SK-N-SH treated with all-trans-retinoic acid at 6 μM for 48 hours (cell line): ENCODE data around the gene ACTG2.

ENCODE experiments used
- ATAC-seq: fragments of 200-7000 bp; cut with Tn5 transposase; 3 replicates; pipeline ENCODE4 v1.9.1; 2020; ENCODE audit warnings: mild to moderate bottlenecking, moderate library complexity
- BACH2 ChIP-seq: fragments of 250-450 bp; sonication (Bioruptor Pico); IDR thresholded peaks from 2 replicates; pipeline ENCODE4 v1.9.0; 2021; ENCODE audit warnings: mild to moderate bottlenecking, borderline replicate concordance
- CSDC2 ChIP-seq: fragments of 250-450 bp; sonication (Bioruptor Pico); IDR thresholded peaks from 2 replicates; pipeline ENCODE4 v1.5.0; 2020; ENCODE audit warnings: mild to moderate bottlenecking, moderate library complexity
- ESRRG ChIP-seq: fragments of 250-450 bp; sonication (Bioruptor Pico); IDR thresholded peaks from 2 replicates; pipeline ENCODE4 v1.6.1; 2021; ENCODE audit warnings: mild to moderate bottlenecking
- GLIS3 ChIP-seq: fragments of 250-450 bp; sonication (Bioruptor Pico); IDR thresholded peaks from 2 replicates; pipeline ENCODE4 v1.5.0; 2020; ENCODE audit warnings: mild to moderate bottlenecking, moderate library complexity
- ISL1 ChIP-seq: fragments of 250-450 bp; sonication (Bioruptor Pico); IDR thresholded peaks from 2 replicates; pipeline ENCODE4 v2.1.2; 2022; ENCODE audit warnings: mild to moderate bottlenecking, moderate library complexity
- OSR1 ChIP-seq: fragments of 250-450 bp; sonication (Bioruptor Pico); IDR thresholded peaks from 2 replicates; pipeline ENCODE4 v1.8.0; 2022; ENCODE audit warnings: moderate library complexity, mild to moderate bottlenecking, inconsistent platforms
- PPARA ChIP-seq: fragments of 250-450 bp; sonication (Bioruptor Pico); IDR thresholded peaks from 2 replicates; pipeline ENCODE4 v1.5.0; 2020; ENCODE audit warnings: mild to moderate bottlenecking, borderline replicate concordance
- RARB ChIP-seq: fragments of 250-450 bp; sonication (Bioruptor Pico); IDR thresholded peaks from 2 replicates; pipeline ENCODE4 v1.8.0; 2021; ENCODE audit warnings: mild to moderate bottlenecking, moderate library complexity
- SNAI2 ChIP-seq: fragments of 250-450 bp; sonication (Bioruptor Pico); IDR thresholded peaks from 2 replicates; pipeline ENCODE4 v1.5.0; 2020; ENCODE audit warnings: mild to moderate bottlenecking, moderate library complexity
- TOX ChIP-seq: fragments of 250-450 bp; sonication (Bioruptor Pico); IDR thresholded peaks from 2 replicates; pipeline ENCODE4 v1.8.0; 2021; ENCODE audit warnings: mild to moderate bottlenecking, moderate library complexity, borderline replicate concordance
- ZC3H10 ChIP-seq: fragments of 250-450 bp; sonication (Bioruptor Pico); IDR thresholded peaks from 2 replicates; pipeline ENCODE4 v1.5.1; 2021; ENCODE audit warnings: mild to moderate bottlenecking, moderate library complexity
- ZFP3 ChIP-seq: fragments of 250-450 bp; sonication (Bioruptor Pico); IDR thresholded peaks from 2 replicates; pipeline ENCODE4 v1.5.0; 2020; ENCODE audit warnings: mild to moderate bottlenecking, moderate library complexity
- ZFP30 ChIP-seq: fragments of 450-650 bp; formaldehyde crosslinking; IDR thresholded peaks from 2 replicates; pipeline ENCODE4 v1.5.0; 2022; ENCODE audit warnings: mild to moderate bottlenecking, moderate library complexity
- ZNF565 ChIP-seq: fragments of 450-650 bp; formaldehyde crosslinking; conservative IDR thresholded peaks from 2 replicates; pipeline ENCODE4 v1.5.0; 2020; ENCODE audit warnings: low read depth, mild to moderate bottlenecking, moderate library complexity
- ZNF70 ChIP-seq: fragments of 450-650 bp; formaldehyde crosslinking; IDR thresholded peaks from 2 replicates; pipeline ENCODE4 v1.5.0; 2020; ENCODE audit warnings: mild to moderate bottlenecking, moderate library complexity
- ZNF8 ChIP-seq: fragments of 450-650 bp; formaldehyde crosslinking; IDR thresholded peaks from 2 replicates; pipeline ENCODE4 v1.5.0; 2020; ENCODE audit warnings: mild to moderate bottlenecking, moderate library complexity
- TF ChIP-seq, protein P1 (sequence below): fragments of 250-450 bp; sonication (Bioruptor Pico); IDR thresholded peaks from 2 replicates; pipeline ENCODE4 v1.5.1; 2021; ENCODE audit warnings: mild to moderate bottlenecking, moderate library complexity
- TF ChIP-seq, protein P2 (sequence below): fragments of 250-450 bp; sonication (Bioruptor Pico); IDR thresholded peaks from 2 replicates; pipeline ENCODE4 v1.5.0; 2020; ENCODE audit warnings: mild to moderate bottlenecking, moderate library complexity
- TF ChIP-seq, protein P3 (sequence below): fragments of 250-450 bp; sonication (Bioruptor Pico); IDR thresholded peaks from 2 replicates; pipeline ENCODE4 v1.8.0; 2020; ENCODE audit warnings: mild to moderate bottlenecking, moderate library complexity, borderline replicate concordance
- TF ChIP-seq, protein P4 (sequence below): fragments of 250-450 bp; sonication (Bioruptor Pico); IDR thresholded peaks from 2 replicates; pipeline ENCODE4 v1.8.0; 2021; ENCODE audit warnings: low read depth, mild to moderate bottlenecking, moderate library complexity, borderline replicate concordance

ACTG2 gene

DNA sequence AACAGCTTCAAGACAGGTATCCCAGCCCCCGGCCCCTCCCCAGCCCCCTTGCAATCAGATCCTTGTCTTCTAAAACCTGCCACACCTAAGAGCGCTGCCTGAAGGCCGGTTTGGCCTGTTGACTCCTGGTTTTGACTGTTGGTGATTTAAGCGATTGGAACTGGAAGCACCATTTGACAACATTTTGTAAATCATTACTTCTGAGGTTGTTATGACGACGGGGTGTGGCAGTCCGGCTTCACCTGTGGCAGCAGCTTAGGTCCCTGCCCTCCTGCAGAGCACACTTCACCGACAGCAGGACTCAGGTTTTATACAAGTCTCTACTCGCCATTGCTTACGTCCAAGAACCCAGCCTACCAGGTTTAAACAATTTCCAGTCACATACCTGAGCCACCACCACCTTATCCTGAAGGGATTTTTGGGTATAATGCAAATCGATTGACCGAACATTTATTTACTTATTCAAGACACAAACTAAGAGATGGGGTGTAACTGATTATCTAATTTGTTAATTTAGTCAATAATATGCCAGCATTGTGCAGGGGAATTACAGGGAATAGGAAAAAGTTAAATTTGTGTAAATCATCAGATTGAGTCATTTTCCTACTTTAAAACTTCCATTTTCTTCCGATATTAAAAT, 33.2 kb downstream of the ACTG2 start:
- no peak for ATAC-seq
- TF ChIP-seq ZFP3 (CRISPR knock-in tag), result no peak
- TF ChIP-seq CSDC2 (CRISPR knock-in tag), result no peak
- TF ChIP-seq OSR1 (CRISPR knock-in tag), result no peak
- no peak for TF ChIP-seq PPARA (CRISPR knock-in tag)
- TF ChIP-seq ZC3H10, result no peak
- no peak for TF ChIP-seq ESRRG

DNA sequence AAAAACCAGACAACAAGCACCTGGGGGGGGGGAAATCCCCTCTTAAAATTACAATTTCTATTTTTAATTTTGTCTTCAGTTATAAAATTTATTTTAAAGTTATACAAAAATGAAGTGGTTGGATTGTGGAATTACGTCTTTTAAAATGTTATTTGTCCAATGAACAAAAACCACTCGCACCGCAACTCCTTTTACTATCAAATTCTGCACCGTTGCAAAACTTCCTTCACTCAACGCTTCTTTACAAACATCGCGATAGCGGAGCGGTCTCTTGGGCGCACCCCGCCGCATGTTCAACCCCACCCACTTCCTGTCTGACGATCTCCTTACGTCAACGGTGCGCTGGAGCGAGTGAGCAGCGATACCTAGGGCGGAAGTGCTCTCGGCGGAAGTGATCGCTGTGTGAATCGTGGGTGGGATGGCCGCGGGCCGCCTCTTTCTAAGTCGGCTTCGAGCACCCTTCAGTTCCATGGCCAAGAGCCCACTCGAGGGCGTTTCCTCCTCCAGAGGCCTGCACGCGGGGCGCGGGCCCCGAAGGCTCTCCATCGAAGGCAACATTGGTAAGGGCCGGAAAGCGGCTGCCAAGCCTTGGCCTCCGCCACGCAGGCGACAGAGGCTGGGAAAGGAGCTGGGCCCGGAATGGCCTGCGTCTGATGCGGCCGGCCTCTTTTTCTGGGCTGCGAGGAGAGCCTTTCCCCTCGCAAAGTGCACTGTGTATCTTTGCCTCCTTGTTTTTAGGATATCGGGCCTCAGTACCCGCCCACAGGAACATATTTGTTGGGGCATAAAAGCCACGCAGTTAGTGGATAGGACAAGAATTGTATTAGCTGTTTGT, 33.9 kb downstream of the ACTG2 start, which contains the start of gene DGUOK:
TSS of gene DGUOK (plus strand) at position 388 of the 835 bp plus-strand sequence. CDS start at position 419, 31 bp downstream.
- peak; percentile 99 for ATAC-seq
- TF ChIP-seq BACH2 (CRISPR knock-in tag) (no peak), GLIS3 (CRISPR knock-in tag) (no peak), ZNF70 (CRISPR knock-in tag) (no peak), TOX (CRISPR knock-in tag) (no peak), ZNF565 (CRISPR knock-in tag) (no peak), ZFP3 (CRISPR knock-in tag) (0 out of 2 replicates have a peak, but pooled peaks have one; percentile 65), ZC3H10 (no peak), ZFP30 (CRISPR knock-in tag) (no peak), PPARA (CRISPR knock-in tag) (no peak), OSR1 (CRISPR knock-in tag) (no peak), ISL1 (no peak)
- TF ChIP-seq, protein P1, sequence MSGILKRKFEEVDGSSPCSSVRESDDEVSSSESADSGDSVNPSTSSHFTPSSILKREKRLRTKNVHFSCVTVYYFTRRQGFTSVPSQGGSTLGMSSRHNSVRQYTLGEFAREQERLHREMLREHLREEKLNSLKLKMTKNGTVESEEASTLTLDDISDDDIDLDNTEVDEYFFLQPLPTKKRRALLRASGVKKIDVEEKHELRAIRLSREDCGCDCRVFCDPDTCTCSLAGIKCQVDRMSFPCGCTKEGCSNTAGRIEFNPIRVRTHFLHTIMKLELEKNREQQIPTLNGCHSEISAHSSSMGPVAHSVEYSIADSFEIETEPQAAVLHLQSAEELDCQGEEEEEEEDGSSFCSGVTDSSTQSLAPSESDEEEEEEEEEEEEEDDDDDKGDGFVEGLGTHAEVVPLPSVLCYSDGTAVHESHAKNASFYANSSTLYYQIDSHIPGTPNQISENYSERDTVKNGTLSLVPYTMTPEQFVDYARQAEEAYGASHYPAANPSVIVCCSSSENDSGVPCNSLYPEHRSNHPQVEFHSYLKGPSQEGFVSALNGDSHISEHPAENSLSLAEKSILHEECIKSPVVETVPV (CRISPR knock-in tag), result no peak
- TF ChIP-seq, protein P2, sequence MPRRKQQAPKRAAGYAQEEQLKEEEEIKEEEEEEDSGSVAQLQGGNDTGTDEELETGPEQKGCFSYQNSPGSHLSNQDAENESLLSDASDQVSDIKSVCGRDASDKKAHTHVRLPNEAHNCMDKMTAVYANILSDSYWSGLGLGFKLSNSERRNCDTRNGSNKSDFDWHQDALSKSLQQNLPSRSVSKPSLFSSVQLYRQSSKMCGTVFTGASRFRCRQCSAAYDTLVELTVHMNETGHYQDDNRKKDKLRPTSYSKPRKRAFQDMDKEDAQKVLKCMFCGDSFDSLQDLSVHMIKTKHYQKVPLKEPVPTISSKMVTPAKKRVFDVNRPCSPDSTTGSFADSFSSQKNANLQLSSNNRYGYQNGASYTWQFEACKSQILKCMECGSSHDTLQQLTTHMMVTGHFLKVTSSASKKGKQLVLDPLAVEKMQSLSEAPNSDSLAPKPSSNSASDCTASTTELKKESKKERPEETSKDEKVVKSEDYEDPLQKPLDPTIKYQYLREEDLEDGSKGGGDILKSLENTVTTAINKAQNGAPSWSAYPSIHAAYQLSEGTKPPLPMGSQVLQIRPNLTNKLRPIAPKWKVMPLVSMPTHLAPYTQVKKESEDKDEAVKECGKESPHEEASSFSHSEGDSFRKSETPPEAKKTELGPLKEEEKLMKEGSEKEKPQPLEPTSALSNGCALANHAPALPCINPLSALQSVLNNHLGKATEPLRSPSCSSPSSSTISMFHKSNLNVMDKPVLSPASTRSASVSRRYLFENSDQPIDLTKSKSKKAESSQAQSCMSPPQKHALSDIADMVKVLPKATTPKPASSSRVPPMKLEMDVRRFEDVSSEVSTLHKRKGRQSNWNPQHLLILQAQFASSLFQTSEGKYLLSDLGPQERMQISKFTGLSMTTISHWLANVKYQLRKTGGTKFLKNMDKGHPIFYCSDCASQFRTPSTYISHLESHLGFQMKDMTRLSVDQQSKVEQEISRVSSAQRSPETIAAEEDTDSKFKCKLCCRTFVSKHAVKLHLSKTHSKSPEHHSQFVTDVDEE (CRISPR knock-in tag), result 0 out of 2 replicates have a peak, but pooled peaks have one; percentile 31
- TF ChIP-seq, protein P3, sequence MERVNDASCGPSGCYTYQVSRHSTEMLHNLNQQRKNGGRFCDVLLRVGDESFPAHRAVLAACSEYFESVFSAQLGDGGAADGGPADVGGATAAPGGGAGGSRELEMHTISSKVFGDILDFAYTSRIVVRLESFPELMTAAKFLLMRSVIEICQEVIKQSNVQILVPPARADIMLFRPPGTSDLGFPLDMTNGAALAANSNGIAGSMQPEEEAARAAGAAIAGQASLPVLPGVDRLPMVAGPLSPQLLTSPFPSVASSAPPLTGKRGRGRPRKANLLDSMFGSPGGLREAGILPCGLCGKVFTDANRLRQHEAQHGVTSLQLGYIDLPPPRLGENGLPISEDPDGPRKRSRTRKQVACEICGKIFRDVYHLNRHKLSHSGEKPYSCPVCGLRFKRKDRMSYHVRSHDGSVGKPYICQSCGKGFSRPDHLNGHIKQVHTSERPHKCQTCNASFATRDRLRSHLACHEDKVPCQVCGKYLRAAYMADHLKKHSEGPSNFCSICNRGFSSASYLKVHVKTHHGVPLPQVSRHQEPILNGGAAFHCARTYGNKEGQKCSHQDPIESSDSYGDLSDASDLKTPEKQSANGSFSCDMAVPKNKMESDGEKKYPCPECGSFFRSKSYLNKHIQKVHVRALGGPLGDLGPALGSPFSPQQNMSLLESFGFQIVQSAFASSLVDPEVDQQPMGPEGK (CRISPR knock-in tag), result no peak
- TF ChIP-seq, protein P4, sequence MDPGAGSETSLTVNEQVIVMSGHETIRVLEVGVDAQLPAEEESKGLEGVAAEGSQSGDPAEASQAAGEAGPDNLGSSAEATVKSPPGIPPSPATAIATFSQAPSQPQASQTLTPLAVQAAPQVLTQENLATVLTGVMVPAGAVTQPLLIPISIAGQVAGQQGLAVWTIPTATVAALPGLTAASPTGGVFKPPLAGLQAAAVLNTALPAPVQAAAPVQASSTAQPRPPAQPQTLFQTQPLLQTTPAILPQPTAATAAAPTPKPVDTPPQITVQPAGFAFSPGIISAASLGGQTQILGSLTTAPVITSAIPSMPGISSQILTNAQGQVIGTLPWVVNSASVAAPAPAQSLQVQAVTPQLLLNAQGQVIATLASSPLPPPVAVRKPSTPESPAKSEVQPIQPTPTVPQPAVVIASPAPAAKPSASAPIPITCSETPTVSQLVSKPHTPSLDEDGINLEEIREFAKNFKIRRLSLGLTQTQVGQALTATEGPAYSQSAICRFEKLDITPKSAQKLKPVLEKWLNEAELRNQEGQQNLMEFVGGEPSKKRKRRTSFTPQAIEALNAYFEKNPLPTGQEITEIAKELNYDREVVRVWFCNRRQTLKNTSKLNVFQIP (CRISPR knock-in tag), result 0 out of 2 replicates have a peak, but pooled peaks have one; percentile 83

DNA sequence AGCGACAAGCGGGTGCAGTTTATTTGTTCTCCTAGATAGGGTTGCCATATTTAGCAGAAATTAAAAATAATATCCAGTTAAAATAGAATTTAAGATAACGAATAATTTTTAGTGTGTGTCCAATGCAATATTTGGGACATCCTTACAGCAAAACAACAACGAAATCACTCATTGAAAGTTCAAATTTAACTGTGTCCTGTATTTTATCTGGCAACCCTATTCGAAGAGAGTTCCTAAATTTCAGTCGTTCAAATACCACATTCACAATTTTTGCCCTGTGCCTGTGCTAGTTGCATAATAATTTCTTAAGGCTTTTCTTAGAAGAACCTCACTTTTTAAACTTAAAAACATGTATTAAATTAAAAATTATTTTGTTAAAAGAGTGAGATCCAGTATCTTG, 34.5 kb downstream of the ACTG2 start:
- no peak for ATAC-seq
- TF ChIP-seq CSDC2 (CRISPR knock-in tag) (no peak), OSR1 (CRISPR knock-in tag) (no peak), ZC3H10 (no peak), TOX (CRISPR knock-in tag) (no peak), GLIS3 (CRISPR knock-in tag) (no peak), RARB (CRISPR knock-in tag) (no peak), SNAI2 (CRISPR knock-in tag) (no peak), ZNF8 (CRISPR knock-in tag) (no peak), ZNF70 (CRISPR knock-in tag) (no peak)
- TF ChIP-seq, protein P3 (CRISPR knock-in tag), result no peak
- TF ChIP-seq, protein P2 (CRISPR knock-in tag), result no peak
- TF ChIP-seq, protein P4 (CRISPR knock-in tag), result no peak
